ENCODE data around the gene OGT. TPM values are rescaled to one million over a fixed set of nuclear protein-coding genes. Genes with fewer than 3 reads are reported as not detected.

Gene OGT
- total and polyA plus RNA-seq, 10 of the 15 experiments (the other 5 are each of a cell fraction or from before 2014, with no cell fraction given): 38.2 to 671 (median 107) TPM

DNA sequence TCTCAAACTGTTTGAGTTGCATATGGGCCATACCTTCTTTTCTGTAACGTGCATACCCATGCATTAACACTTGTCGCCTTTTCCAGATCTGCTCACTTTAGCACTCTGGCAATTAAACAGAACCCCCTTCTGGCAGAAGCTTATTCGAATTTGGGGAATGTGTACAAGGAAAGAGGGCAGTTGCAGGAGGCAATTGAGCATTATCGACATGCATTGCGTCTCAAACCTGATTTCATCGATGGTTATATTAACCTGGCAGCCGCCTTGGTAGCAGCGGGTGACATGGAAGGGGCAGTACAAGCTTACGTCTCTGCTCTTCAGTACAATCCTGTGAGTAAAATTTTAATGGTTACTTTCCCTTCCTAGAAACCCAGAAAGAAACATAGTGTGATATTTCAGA, 4.8 kb downstream of the OGT start:
- no peak overlapping the region for H3K9ac ChIP-seq (ENCODE audit: control insufficient read depth, insufficient read depth, low read length)
- H2AFZ ChIP-seq (ENCODE audit: control insufficient read depth, low read depth, low read length): no peak overlapping the region
- H3K36me3 ChIP-seq (ENCODE audit: control insufficient read depth in 2 of 2, insufficient read depth in 2 of 2, low read length in 1 of 2): no peaks in the 10 kb centered on the region; a peak in 1 of 4 replicates
- H4K20me1 ChIP-seq (ENCODE audit: control insufficient read depth, insufficient read depth): peaks cover 2% of the 10 kb centered on the region; the same call in 1 of the 2 replicates
- ChIA-PET POLR2A (no interaction called here), RAD21 (ENCODE audit: unreplicated experiment) (interaction anchor here (1.1 kb wide), 1 partner anchor 112 kb away, joined by 3 read pairs; no protein-coding TSS in a partner anchor), CTCF (interaction anchor here (1.0 kb wide), 1 partner anchor 12 kb away, joined by 3 read pairs; no protein-coding TSS in a partner anchor), SMC1A (ENCODE audit: uncharacterized antibody, unreplicated experiment) (interaction anchor here (1.5 to 2.3 kb wide), 3 partner anchors 80 to 172 kb away, joined by 3 to 8 read pairs (median 8); partner anchors contain the start of genes CXCR3 and TAF1)
- no peak for FAIRE-seq
- H3K79me2 ChIP-seq (ENCODE audit: control insufficient read depth, insufficient read depth, low read length): peaks cover 91% of the 10 kb centered on the region
- no TSS peak for BruUV-seq (replicated peaks)
- H3K27me3 ChIP-seq (replicated peaks in 1 of 2; ENCODE audit: control insufficient read depth in 2 of 2, insufficient read depth in 2 of 2, low read length in 1 of 2): no peaks in the 10 kb centered on the region
- intact Hi-C loops (cut with micrococcal nuclease; ENCODE audit: unreplicated experiment): loop anchor here (5.0 kb wide), 1 partner anchor 115 kb away; no protein-coding TSS in a partner anchor
- in situ Hi-C loops (cut with MboI): loop anchor here (10.0 kb wide), 1 partner anchor 343 kb away; no protein-coding TSS in a partner anchor
- ATAC-seq: no peak
- 83% methylated on average over 9 of the region's 9 CpGs for WGBS (ENCODE audit: insufficient coverage, insufficient replicate concordance, low lambda C conversion rate, missing lambda C conversion rate)
- no peak overlapping the region for H3K4me3 ChIP-seq
- H3K4me2 ChIP-seq (ENCODE audit: control insufficient read depth, insufficient read depth): peak overlapping the region; percentile 61; the same call in 1 of the 2 replicates
- no peak for TF ChIP-seq KAT2A (conservative IDR thresholded peaks at IDR 0.05; ENCODE audit: control insufficient read depth, low read depth, low read length)
- TF ChIP-seq, protein P1, sequence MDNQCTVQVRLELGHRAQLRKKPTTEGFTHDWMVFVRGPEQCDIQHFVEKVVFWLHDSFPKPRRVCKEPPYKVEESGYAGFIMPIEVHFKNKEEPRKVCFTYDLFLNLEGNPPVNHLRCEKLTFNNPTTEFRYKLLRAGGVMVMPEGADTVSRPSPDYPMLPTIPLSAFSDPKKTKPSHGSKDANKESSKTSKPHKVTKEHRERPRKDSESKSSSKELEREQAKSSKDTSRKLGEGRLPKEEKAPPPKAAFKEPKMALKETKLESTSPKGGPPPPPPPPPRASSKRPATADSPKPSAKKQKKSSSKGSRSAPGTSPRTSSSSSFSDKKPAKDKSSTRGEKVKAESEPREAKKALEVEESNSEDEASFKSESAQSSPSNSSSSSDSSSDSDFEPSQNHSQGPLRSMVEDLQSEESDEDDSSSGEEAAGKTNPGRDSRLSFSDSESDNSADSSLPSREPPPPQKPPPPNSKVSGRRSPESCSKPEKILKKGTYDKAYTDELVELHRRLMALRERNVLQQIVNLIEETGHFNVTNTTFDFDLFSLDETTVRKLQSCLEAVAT (IDR thresholded peaks at IDR 0.05): peak; percentile 77
- no peak overlapping the region for H3K27ac ChIP-seq (ENCODE audit: control insufficient read depth, insufficient read depth)
- H3K4me1 ChIP-seq (ENCODE audit: control insufficient read depth, insufficient read depth, low read length): peaks cover 5% of the 10 kb centered on the region; the same call in 1 of the 2 replicates
- no peaks in the 10 kb centered on the region for H3K9me3 ChIP-seq (replicated peaks; ENCODE audit: control insufficient read depth, insufficient read depth, low read length)
- DNase-seq (ENCODE audit: low read depth, low spot score): no peak

DNA sequence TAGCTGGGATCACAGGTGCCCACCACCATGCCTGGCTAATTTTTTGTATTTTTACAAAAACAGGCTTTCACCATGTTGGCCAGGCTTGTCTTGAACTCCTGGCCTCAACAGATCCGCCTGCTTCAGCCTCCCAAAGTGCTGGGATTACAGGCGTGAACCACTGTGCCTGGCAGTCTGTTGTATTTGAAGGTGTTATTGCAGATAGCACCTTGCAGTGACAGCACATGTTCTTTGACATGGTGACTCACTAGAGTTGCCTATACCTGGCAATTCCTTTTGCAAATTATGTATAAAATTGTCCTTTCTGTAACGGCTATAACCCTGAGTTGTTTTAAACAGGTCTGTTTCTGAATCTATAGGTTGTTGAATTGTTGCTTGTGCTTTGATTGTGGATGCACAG, 7.9 kb downstream of the OGT start:
- CTCF ChIA-PET: interaction anchor here (2.2 kb wide), 1 partner anchor 110 kb away, joined by 5 read pairs; no protein-coding TSS in a partner anchor
- Histone ChIP-seq H3K9me3 (replicated peaks; ENCODE audit: control insufficient read depth, insufficient read depth, low read length) (no peaks in the 10 kb centered on the region), H3K79me2 (ENCODE audit: control insufficient read depth, insufficient read depth, low read length) (peaks cover 84% of the 10 kb centered on the region), H3K36me3 (ENCODE audit: control insufficient read depth in 2 of 2, insufficient read depth in 2 of 2, low read length in 1 of 2) (peaks cover 0 to 4% of the 10 kb centered on the region in 2 experiments; a peak in 3 of 4 replicates), H3K4me3 (no peak overlapping the region; the same call in 1 of the 2 replicates), H3K27me3 (replicated peaks in 1 of 2; ENCODE audit: control insufficient read depth in 2 of 2, insufficient read depth in 2 of 2, low read length in 1 of 2) (no peaks in the 10 kb centered on the region), H4K20me1 (ENCODE audit: control insufficient read depth, insufficient read depth) (peaks cover 2% of the 10 kb centered on the region; the same call in 1 of the 2 replicates), H3K4me1 (ENCODE audit: control insufficient read depth, insufficient read depth, low read length) (peaks cover 5% of the 10 kb centered on the region; the same call in 1 of the 2 replicates), H3K9ac (ENCODE audit: control insufficient read depth, insufficient read depth, low read length) (no peak overlapping the region), H2AFZ (ENCODE audit: control insufficient read depth, low read depth, low read length) (no peak overlapping the region), H3K4me2 (ENCODE audit: control insufficient read depth, insufficient read depth) (peak overlapping the region; percentile 62), H3K27ac (ENCODE audit: control insufficient read depth, insufficient read depth) (no peak overlapping the region; the same call in 1 of the 2 replicates)
- SMC1A ChIA-PET (ENCODE audit: uncharacterized antibody, unreplicated experiment): interaction anchor here (1.8 kb wide), 1 partner anchor 11 kb away, joined by 5 read pairs; no protein-coding TSS in a partner anchor
- no peak for DNase-seq (ENCODE audit: low read depth, low spot score)
- WGBS (ENCODE audit: insufficient coverage, insufficient replicate concordance, low lambda C conversion rate, missing lambda C conversion rate): 20% methylated on average over 3 of the region's 3 CpGs
- intact Hi-C loops (cut with micrococcal nuclease; ENCODE audit: unreplicated experiment): loop anchor here (5.0 kb wide), 1 partner anchor 76 kb away; the partner anchor contains the start of gene CXCR3
- no TSS peak for BruUV-seq (replicated peaks)
- FAIRE-seq: peak; percentile 83
- ATAC-seq: peak; percentile 14
- POLR2A ChIA-PET: no interaction called here
- no peak for TF ChIP-seq CHD2 (IDR thresholded peaks at IDR 0.05; ENCODE audit: borderline replicate concordance, low read depth, low read length)
- no peak for TF ChIP-seq IKZF1 (conservative IDR thresholded peaks at IDR 0.05)
- RAD21 ChIA-PET (ENCODE audit: unreplicated experiment): interaction anchor here (0.6 to 2.5 kb wide), 2 partner anchors 81 to 111 kb away, joined by 3 to 5 read pairs; no protein-coding TSS in a partner anchor
- in situ Hi-C loops (cut with MboI): no loop called here

Measured in GM12878 (cell line).